PC-3 (cell line): ENCODE results near the gene G6PC3.

ENCODE experiments used
- EZH2 ChIP-seq: fragments of 300-600 bp; sonication (generic); IDR thresholded peaks from one replicate; pipeline ENCODE4 v1.6.1; 2017; ENCODE audit warnings: antibody characterized with exemption, mild to moderate bottlenecking, low read length; ENCODE audit not compliant: unreplicated experiment
- EZH2phosphoT487 ChIP-seq: fragments of 300-600 bp; sonication (generic); IDR thresholded peaks from 2 replicates; pipeline ENCODE4 v1.6.1; 2018; ENCODE audit warnings: mild to moderate bottlenecking, antibody characterized with exemption, low read length, borderline replicate concordance
- TF ChIP-seq, protein P1 (sequence below): fragments of 300-600 bp; sonication (generic); conservative IDR thresholded peaks from 2 replicates; pipeline ENCODE4 v1.5.1; 2017; ENCODE audit warnings: antibody characterized with exemption, low read depth, mild to moderate bottlenecking, low read length

DNA sequence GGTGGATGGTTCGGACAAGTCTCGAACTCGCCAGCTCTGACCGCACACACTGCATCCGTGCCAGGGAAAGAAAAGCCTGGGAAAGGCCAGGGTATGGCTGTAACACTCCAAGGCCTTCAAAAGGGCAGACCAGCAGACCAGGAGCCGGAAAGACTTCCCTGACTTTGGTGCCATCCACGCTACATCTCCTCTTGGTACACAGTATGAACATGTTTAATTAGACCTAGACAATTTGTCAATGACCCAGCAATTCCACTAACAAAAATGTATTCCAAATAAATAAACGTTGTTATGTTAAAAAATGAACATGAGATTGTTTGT lies 53.5 kb downstream of the G6PC3 start:
- no peak for TF ChIP-seq EZH2
- TF ChIP-seq, protein P1, sequence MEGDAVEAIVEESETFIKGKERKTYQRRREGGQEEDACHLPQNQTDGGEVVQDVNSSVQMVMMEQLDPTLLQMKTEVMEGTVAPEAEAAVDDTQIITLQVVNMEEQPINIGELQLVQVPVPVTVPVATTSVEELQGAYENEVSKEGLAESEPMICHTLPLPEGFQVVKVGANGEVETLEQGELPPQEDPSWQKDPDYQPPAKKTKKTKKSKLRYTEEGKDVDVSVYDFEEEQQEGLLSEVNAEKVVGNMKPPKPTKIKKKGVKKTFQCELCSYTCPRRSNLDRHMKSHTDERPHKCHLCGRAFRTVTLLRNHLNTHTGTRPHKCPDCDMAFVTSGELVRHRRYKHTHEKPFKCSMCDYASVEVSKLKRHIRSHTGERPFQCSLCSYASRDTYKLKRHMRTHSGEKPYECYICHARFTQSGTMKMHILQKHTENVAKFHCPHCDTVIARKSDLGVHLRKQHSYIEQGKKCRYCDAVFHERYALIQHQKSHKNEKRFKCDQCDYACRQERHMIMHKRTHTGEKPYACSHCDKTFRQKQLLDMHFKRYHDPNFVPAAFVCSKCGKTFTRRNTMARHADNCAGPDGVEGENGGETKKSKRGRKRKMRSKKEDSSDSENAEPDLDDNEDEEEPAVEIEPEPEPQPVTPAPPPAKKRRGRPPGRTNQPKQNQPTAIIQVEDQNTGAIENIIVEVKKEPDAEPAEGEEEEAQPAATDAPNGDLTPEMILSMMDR = peak; percentile 26; the same call in 1 of the 2 replicates
- TF ChIP-seq EZH2phosphoT487 = no peak
